B cell (primary cell): Measurements from ENCODE around the gene L3MBTL4. TPM values are rescaled to one million over a fixed set of nuclear protein-coding genes. Genes with fewer than 3 reads are reported as not detected.

Experiments
- ATAC-seq: fragments of 200-7000 bp; cut with Tn5 transposase; one replicate; pipeline ENCODE4 v1.10.0; 2021; ENCODE audit warnings: low read depth, mild to moderate bottlenecking, moderate number of reproducible peaks, moderate library complexity
- CTCF ChIA-PET: fragments of 350-600 bp; sonication (Branson Sonifier 250); formaldehyde crosslinking; loops from one replicate; lab custom pipeline; 2021; ENCODE audit warnings: antibody characterized with exemption, inconsistent platforms; lab: Charles Lee
- POLR2A ChIA-PET: fragments of 350-600 bp; sonication (Branson Sonifier 250); formaldehyde crosslinking; loops from one replicate; lab custom pipeline; 2021; ENCODE audit warnings: antibody characterized with exemption; lab: Charles Lee
- DNase-seq: peaks from one replicate; pipeline ENCODE4 v3.0.0; 2013
- H2AFZ ChIP-seq: 2 replicates; pipeline ENCODE4 v1.6.1; 2012; ENCODE audit warnings: mild to moderate bottlenecking, low read depth, low read length; ENCODE audit not compliant: insufficient read depth, poor library complexity, severe bottlenecking
- H3K27ac ChIP-seq, 2 donors: 1 replicate in 1 of 2; 2 replicates in 1 of 2; pipeline ENCODE4 v1.5.1; 2012 to 2013; ENCODE audit warnings: low read length in 2 of 2, mild to moderate bottlenecking in 2 of 2, moderate library complexity in 1 of 2
- H3K27me3 ChIP-seq, 4 experiments: fragments of 200-600 bp in 1 of 4; sonication (generic) in 1 of 4; replicated peaks in 1 of 4; 1 replicate in 2 of 4; 2 replicates in 2 of 4; pipeline versions ENCODE4 v1.6.1 to v1.7.0; 2013 to 2016; ENCODE audit warnings: low read length in 3 of 4, mild to moderate bottlenecking in 2 of 4, mixed read lengths in 1 of 4, moderate library complexity in 1 of 4; ENCODE audit not compliant: insufficient read depth in 4 of 4, control insufficient read depth in 3 of 4; ENCODE audit errors: control extremely low read depth in 1 of 4
- H3K36me3 ChIP-seq, 2 experiments: replicated peaks in 1 of 2; 1 replicate in 1 of 2; 2 replicates in 1 of 2; pipeline versions ENCODE4 v1.6.1 to v1.7.1; 2013; ENCODE audit warnings: low read length in 1 of 2; ENCODE audit not compliant: insufficient read depth in 2 of 2, control insufficient read depth in 1 of 2; ENCODE audit errors: control extremely low read depth in 1 of 2, extremely low read depth in 1 of 2
- H3K4me1 ChIP-seq, 2 donors: fragments of 200-600 bp in 1 of 2; sonication (generic) in 1 of 2; 1 replicate in 1 of 2; 2 replicates in 1 of 2; pipeline versions ENCODE4 v1.5.1 to v1.6.1; 2013 to 2017; ENCODE audit warnings: low read length in 2 of 2; ENCODE audit not compliant: control insufficient read depth in 2 of 2, insufficient read depth in 2 of 2
- H3K4me2 ChIP-seq: replicated peaks from 2 replicates; pipeline ENCODE3; 2012; ENCODE audit warnings: mild to moderate bottlenecking, low read depth, low read length; ENCODE audit not compliant: poor library complexity, severe bottlenecking
- H3K4me3 ChIP-seq, 5 experiments: fragments of 200-600 bp in 1 of 5; sonication (generic) in 1 of 5; 1 replicate in 3 of 5; 2 replicates in 2 of 5; pipeline versions ENCODE4 v1.5.1 to v1.7.0; 2011 to 2016; ENCODE audit warnings: low read length in 4 of 5, mild to moderate bottlenecking in 4 of 5, low read depth in 2 of 5, control low read depth in 1 of 5, moderate library complexity in 1 of 5; ENCODE audit not compliant: insufficient read depth in 1 of 5; ENCODE audit errors: control extremely low read depth in 1 of 5, extremely low read depth in 1 of 5
- H3K79me2 ChIP-seq: fragments of 200-600 bp; sonication (generic); one replicate; pipeline ENCODE4 v1.6.0; 2016; ENCODE audit warnings: low read length; ENCODE audit not compliant: control insufficient read depth, insufficient read depth
- H3K9ac ChIP-seq: fragments of 200-600 bp; sonication (generic); 2 replicates; pipeline ENCODE4 v1.6.1; 2017; ENCODE audit warnings: mild to moderate bottlenecking, low read length, moderate library complexity
- H3K9me3 ChIP-seq, 3 donors: one replicate each; pipeline versions ENCODE4 v1.6.1 to v1.7.1; 2013; ENCODE audit warnings: low read length in 2 of 3; ENCODE audit not compliant: control insufficient read depth in 2 of 3, insufficient read depth in 1 of 3; ENCODE audit errors: control extremely low read depth in 1 of 3
- H4K20me1 ChIP-seq: 2 replicates; pipeline ENCODE4 v1.6.0; 2012; ENCODE audit warnings: mild to moderate bottlenecking, low read length; ENCODE audit not compliant: insufficient read depth, control insufficient read depth, poor library complexity, severe bottlenecking
- H3K27ac Mint-ChIP-seq: one replicate; pipeline ENCODE4 v1.8.0; 2021; ENCODE audit warnings: mixed read lengths
- H3K27me3 Mint-ChIP-seq: one replicate; pipeline ENCODE4 v1.8.0; 2021; ENCODE audit warnings: mixed read lengths
- H3K4me1 Mint-ChIP-seq: one replicate; pipeline ENCODE4 v1.8.0; 2021; ENCODE audit warnings: mixed read lengths
- H3K4me3 Mint-ChIP-seq: one replicate; pipeline ENCODE4 v1.8.0; 2021; ENCODE audit warnings: mixed read lengths
- H3K9me3 Mint-ChIP-seq: one replicate; pipeline ENCODE4 v1.8.0; 2022; ENCODE audit warnings: mixed read lengths; ENCODE audit not compliant: insufficient read depth
- CTCF ChIP-seq: fragments of 200-600 bp; IDR thresholded peaks from one replicate; pipeline ENCODE4 v1.8.0; 2022; ENCODE audit warnings: antibody characterized with exemption, mild to moderate bottlenecking
- EZH2 ChIP-seq: IDR thresholded peaks from 2 replicates; pipeline ENCODE4 v1.6.1; 2012; ENCODE audit warnings: borderline replicate concordance, low read depth, mild to moderate bottlenecking, moderate library complexity, low read length; ENCODE audit not compliant: insufficient read depth, poor library complexity, severe bottlenecking
- WGBS: methylation state at CpG from one replicate; pipeline ENCODE4 v1.1.5; 2013; ENCODE audit warnings: missing lambda C conversion rate; ENCODE audit not compliant: insufficient coverage; 5-methylcytosine and 5-hydroxymethylcytosine counted together
- intact Hi-C: fragments of 100-400 bp; cut with micrococcal nuclease; formaldehyde crosslinking; loops from one replicate; pipeline ENCODE4 v1.10.0; 2022
- polyA plus RNA-seq: library from polyadenylated mRNA; depleted of rRNA; stranded (reverse); fragments of >200 nt; gene quantifications from 2 replicates; pipeline ENCODE4 v1.2.3, GENCODE V29; 2012
- total RNA-seq, 2 donors: library from RNA; stranded (reverse); fragments of 120-200 nt in 1 of 2; gene quantifications; 1 replicate in 1 of 2; 2 replicates in 1 of 2; pipeline versions ENCODE4 v1.2.3 to v1.2.4, GENCODE V29; 2013 to 2022

The L3MBTL4 gene
- total and polyA plus RNA-seq, 2 donors (not counting 1 experiment from before 2014, with no cell fraction given): 3.0 to 11.9 TPM

- TF ChIP-seq CTCF (no peak), EZH2 (no peak)
- H3K4me3 Mint-ChIP-seq: no peak overlapping the region
- H3K4me2 ChIP-seq: no peak overlapping the region
- H3K9me3 Mint-ChIP-seq: no peaks in the 10 kb centered on the region
- H2AFZ ChIP-seq: no peak overlapping the region
- no peaks in the 10 kb centered on the region for H3K79me2 ChIP-seq
- no peaks in the 10 kb centered on the region for H3K9me3 ChIP-seq
- no peaks in the 10 kb centered on the region for H3K27me3 ChIP-seq
- WGBS: no CpG with 5 or more reads among the region's 2 CpGs
- DNase-seq (no peak), ATAC-seq (no peak)
- no peak overlapping the region for H3K9ac ChIP-seq
- CTCF ChIA-PET: no interaction called here
- H3K36me3 ChIP-seq: no peaks in the 10 kb centered on the region
- no peak overlapping the region for H3K4me3 ChIP-seq
- H3K27ac ChIP-seq: no peak overlapping the region
- H3K27me3 Mint-ChIP-seq: peaks cover 8% of the 10 kb centered on the region
- H3K4me1 Mint-ChIP-seq: no peaks in the 10 kb centered on the region
- POLR2A ChIA-PET: no interaction called here
- no peaks in the 10 kb centered on the region for H3K4me1 ChIP-seq
- intact Hi-C loops: no loop called here
- H4K20me1 ChIP-seq: no peaks in the 10 kb centered on the region
- H3K27ac Mint-ChIP-seq: no peak overlapping the region
Measured at GRCh38 chr18:5948237-5948636, 466.5 kb downstream of the L3MBTL4 start.

- no peaks in the 10 kb centered on the region for H3K4me1 Mint-ChIP-seq
- Histone ChIP-seq H3K36me3 (no peaks in the 10 kb centered on the region), H3K9me3 (no peaks in the 10 kb centered on the region), H4K20me1 (no peaks in the 10 kb centered on the region), H3K79me2 (no peaks in the 10 kb centered on the region), H3K4me3 (no peak overlapping the region), H3K4me1 (no peaks in the 10 kb centered on the region), H3K4me2 (no peak overlapping the region), H2AFZ (no peak overlapping the region), H3K9ac (no peak overlapping the region), H3K27me3 (peaks cover 0 to 4% (median 0%) of the 10 kb centered on the region in 4 experiments), H3K27ac (no peak overlapping the region)
- no peak overlapping the region for H3K4me3 Mint-ChIP-seq
- H3K27me3 Mint-ChIP-seq: peaks cover 9% of the 10 kb centered on the region
- POLR2A ChIA-PET: no interaction called here
- no peaks in the 10 kb centered on the region for H3K9me3 Mint-ChIP-seq
- TF ChIP-seq EZH2 (no peak), CTCF (no peak)
- CTCF ChIA-PET: interaction anchor here (0.7 kb wide), 1 partner anchor 41 kb away, joined by 3 read pairs; no protein-coding TSS in a partner anchor
- DNase-seq: no peak
- no peak for ATAC-seq
- H3K27ac Mint-ChIP-seq: no peak overlapping the region
- intact Hi-C loops: no loop called here
- WGBS: no CpG with 5 or more reads among the region's 3 CpGs
Measured at GRCh38 chr18:5944448-5944847, 470.3 kb downstream of the L3MBTL4 start.
